NB4 (cell line): Measurements from ENCODE around the gene MASP1.

Experiments used
- DNase-seq: peaks from one replicate; pipeline ENCODE4 v3.0.0; 2010; ENCODE audit warnings: low read depth
- H3K4me3 ChIP-seq: one replicate; pipeline ENCODE4 v1.5.1; 2011; ENCODE audit warnings: mild to moderate bottlenecking, low read depth, low read length, moderate library complexity
- CTCF ChIP-seq: IDR thresholded peaks from one replicate; pipeline ENCODE4 v1.5.1; 2012; ENCODE audit warnings: low read depth, low read length
- MAX ChIP-seq: IDR thresholded peaks from 2 replicates; pipeline ENCODE4 v1.6.1; 2011; ENCODE audit warnings: low read depth, low read length
- MYC ChIP-seq: IDR thresholded peaks from 2 replicates; pipeline ENCODE4 v1.6.1; 2011; ENCODE audit warnings: low read depth, low read length
- POLR2A ChIP-seq: IDR thresholded peaks from 2 replicates; pipeline ENCODE4 v1.6.1; 2011; ENCODE audit warnings: mild to moderate bottlenecking; ENCODE audit not compliant: insufficient read length; ENCODE audit errors: extremely low read depth

The MASP1 gene

GRCh38 chr3:187257992-187258692 is 33.4 kb downstream of the MASP1 start:
- H3K4me3 ChIP-seq: no peak overlapping the region
- TF ChIP-seq POLR2A (no peak), CTCF (no peak), MYC (no peak), MAX (no peak)
- DNase-seq: no peak

GRCh38 chr3:187257471-187257870 is 34.1 kb downstream of the MASP1 start:
- H3K4me3 ChIP-seq: no peak overlapping the region
- TF ChIP-seq POLR2A (no peak), CTCF (no peak), MYC (no peak), MAX (no peak)
- DNase-seq: no peak

GRCh38 chr3:187256051-187256616 is 35.4 kb downstream of the MASP1 start:
- TF ChIP-seq MAX: no peak
- no peak for TF ChIP-seq CTCF
- no peak for TF ChIP-seq POLR2A
- no peak for TF ChIP-seq MYC
- no peak overlapping the region for H3K4me3 ChIP-seq
- DNase-seq: no peak

- H3K4me3 ChIP-seq: no peak overlapping the region
- no peak for DNase-seq
- TF ChIP-seq MAX: no peak
- TF ChIP-seq CTCF: no peak
- no peak for TF ChIP-seq MYC
- TF ChIP-seq POLR2A: no peak
Measured at GRCh38 chr3:187255314-187255713, 36.2 kb downstream of the MASP1 start.

- no peak for DNase-seq
- TF ChIP-seq CTCF (no peak), MYC (no peak), POLR2A (no peak), MAX (no peak)
- no peak overlapping the region for H3K4me3 ChIP-seq
Measured at GRCh38 chr3:187252311-187252710, 39.2 kb downstream of the MASP1 start.
